Measurements from ENCODE around the gene TAOK1.

The TAOK1 gene

DNA sequence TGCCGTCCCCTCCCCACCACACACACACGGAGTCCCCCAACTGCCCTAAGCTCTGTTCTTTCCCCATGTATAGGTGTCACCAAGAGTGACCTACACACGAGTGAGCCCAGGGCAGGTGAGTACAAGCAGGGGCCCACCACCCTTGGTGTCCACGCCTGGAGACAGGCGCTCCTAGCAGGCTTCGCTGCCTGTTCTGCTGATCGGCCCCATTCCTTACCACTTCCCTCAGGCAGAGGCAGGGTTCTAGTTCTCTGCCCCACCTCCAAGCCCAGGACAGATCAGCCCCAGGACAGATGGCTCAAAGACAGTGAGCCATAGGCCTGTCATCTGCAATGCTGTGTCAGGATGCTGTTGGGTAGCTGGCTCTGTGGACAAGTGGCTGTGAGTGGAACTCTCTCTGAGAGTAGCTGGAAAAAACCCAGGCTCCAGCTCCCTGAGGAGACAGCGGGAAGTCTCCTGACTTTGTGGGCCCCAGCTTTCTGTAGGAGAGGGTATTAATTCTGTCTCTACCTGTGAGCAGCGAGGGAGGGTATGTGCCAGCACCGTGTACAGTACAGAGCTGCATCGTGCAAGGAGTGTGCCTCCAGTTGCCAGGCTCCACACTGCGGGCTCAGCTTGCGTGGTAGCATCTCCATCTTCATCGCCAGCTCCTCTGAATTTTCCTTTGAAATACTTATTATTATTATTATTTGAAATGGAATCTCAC is 179.2 kb downstream of the TAOK1 start:
- peak overlapping the region; percentile 84 for H3K4me3 ChIP-seq (ENCODE audit: low read depth, low read length)
- TF ChIP-seq, protein P1, sequence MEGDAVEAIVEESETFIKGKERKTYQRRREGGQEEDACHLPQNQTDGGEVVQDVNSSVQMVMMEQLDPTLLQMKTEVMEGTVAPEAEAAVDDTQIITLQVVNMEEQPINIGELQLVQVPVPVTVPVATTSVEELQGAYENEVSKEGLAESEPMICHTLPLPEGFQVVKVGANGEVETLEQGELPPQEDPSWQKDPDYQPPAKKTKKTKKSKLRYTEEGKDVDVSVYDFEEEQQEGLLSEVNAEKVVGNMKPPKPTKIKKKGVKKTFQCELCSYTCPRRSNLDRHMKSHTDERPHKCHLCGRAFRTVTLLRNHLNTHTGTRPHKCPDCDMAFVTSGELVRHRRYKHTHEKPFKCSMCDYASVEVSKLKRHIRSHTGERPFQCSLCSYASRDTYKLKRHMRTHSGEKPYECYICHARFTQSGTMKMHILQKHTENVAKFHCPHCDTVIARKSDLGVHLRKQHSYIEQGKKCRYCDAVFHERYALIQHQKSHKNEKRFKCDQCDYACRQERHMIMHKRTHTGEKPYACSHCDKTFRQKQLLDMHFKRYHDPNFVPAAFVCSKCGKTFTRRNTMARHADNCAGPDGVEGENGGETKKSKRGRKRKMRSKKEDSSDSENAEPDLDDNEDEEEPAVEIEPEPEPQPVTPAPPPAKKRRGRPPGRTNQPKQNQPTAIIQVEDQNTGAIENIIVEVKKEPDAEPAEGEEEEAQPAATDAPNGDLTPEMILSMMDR (IDR thresholded peaks at IDR 0.05; ENCODE audit: borderline replicate concordance, insufficient read depth, low read depth, low read length) = no peak

DNA sequence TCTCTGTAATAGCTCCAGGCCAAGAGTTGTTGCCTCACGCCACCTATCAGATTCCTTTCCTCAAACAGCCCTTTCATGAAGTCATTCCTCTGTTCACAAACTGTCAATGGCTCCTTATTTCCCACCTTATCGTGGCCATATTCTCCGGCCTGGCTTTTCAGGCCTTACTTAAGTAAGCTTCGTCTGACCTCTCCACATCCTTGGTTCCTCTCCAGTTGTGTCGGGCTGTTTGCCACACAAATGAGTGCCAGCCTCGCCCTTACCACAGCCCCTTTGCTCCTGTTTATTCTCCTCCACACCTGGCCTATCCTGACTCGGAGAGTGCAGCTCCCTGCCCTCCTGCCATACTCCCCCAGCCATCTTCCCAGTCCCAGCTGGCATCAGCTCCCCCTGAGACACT is 180.4 kb downstream of the TAOK1 start:
- TF ChIP-seq, protein P1 (IDR thresholded peaks at IDR 0.05; ENCODE audit: borderline replicate concordance, insufficient read depth, low read depth, low read length) = no peak
- no peak overlapping the region for H3K4me3 ChIP-seq (ENCODE audit: low read depth, low read length)

DNA sequence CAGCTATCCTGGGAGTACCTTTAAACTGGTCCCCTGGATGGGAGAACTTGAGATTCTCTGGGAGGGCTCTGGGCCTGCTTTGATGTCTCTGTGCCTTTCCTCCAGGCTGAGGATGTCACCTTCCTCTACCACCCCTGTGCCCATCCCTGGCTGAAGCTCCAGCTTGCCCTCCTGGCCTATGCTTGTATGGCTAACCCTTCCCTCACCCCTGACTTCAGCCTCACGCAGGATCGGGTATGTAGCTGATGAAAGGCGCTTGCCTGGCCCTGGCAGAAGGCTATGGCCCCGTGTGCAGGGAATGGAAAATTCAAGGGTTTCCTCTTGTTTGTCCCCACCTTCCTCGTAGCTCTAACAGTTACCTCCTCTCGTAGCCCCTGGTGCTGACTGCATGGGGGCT is 181.3 kb downstream of the TAOK1 start:
- no peak overlapping the region for H3K4me3 ChIP-seq (ENCODE audit: low read depth, low read length)
- TF ChIP-seq, protein P1 (IDR thresholded peaks at IDR 0.05; ENCODE audit: borderline replicate concordance, insufficient read depth, low read depth, low read length) = no peak

DNA sequence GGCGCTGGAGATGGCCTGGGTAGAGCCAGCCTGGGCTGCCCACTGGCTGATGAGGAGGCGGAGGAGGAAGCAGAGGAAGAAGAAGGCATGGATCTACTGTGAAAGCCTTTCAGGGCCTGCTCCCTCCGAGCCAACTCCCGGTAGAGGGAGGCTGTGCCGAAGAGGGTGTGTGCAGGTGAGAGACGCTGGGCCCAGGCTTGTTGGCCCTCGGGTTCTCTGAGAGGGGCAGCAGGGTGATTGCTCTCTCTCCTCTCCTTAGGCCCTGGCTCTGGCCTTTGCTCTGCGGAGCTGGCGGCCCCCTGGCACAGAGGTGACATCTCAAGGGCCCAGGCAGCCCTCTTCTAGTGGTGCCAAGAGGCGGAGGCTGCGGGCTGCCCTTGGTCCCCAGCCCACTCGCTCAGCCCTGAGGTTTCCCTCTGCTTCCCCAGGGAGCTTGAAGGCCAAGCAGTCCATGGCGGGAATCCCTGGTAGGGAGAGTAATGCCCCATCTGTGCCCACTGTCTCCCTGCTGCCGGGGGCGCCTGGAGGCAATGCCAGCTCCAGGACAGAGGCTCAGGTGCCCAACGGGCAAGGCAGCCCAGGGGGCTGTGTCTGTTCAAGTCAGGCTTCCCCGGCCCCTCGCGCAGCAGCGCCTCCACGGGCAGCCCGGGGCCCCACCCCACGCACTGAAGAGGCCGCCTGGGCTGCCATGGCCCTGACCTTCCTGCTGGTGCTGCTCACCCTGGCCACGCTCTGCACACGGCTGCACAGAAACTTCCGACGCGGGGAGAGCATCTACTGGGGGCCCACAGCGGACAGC is 181.9 kb downstream of the TAOK1 start:
- no peak overlapping the region for H3K4me3 ChIP-seq (ENCODE audit: low read depth, low read length)

DNA sequence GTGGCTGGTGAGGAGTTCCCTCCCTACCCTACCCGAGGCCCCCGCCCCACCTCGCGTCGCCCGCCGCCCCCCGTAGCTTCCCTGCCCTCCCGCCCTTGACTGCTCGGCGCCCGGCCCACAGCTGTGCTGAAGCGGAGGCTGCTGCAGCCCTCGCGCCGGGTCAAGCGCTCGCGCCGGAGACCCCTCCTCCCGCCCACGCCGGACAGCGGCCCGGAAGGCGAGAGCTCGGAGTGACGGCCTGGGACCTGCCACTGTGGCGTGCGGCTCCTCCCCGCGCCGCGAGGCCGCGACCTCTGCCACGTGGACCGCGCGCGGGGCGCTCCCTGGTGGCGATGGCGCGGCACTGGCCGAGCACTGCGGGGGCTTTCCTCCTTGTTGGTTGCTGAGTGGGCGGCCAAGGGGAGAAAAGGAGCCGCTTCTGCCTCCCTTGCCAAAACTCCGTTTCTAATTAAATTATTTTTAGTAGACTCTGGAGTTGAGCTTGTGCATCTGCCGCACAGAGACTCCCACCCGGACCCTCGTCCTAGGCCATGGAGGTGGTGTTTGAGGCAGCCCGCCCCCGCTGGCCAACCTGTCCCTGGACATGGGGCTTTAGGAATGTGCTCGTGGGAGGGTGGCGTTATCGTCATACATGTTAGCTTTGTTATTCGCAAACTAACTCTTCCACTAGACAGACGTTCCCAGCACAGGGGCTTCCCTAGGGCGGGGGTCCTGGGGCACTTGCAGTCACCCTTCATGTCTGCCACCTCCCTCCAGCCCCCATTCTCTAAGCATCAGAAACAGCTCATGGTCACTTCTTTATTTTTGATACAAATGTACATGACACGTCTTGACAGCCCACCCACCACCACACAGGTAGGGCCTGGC is 182.8 kb downstream of the TAOK1 start:
- H3K4me3 ChIP-seq (ENCODE audit: low read depth, low read length) = no peak overlapping the region
- TF ChIP-seq, protein P1 (IDR thresholded peaks at IDR 0.05; ENCODE audit: borderline replicate concordance, insufficient read depth, low read depth, low read length) = peak; percentile 70

More for the DNA sequence above, 181.9 kb downstream of the TAOK1 start:
- TF ChIP-seq, protein P1 (IDR thresholded peaks at IDR 0.05; ENCODE audit: borderline replicate concordance, insufficient read depth, low read depth, low read length) = no peak

DNA sequence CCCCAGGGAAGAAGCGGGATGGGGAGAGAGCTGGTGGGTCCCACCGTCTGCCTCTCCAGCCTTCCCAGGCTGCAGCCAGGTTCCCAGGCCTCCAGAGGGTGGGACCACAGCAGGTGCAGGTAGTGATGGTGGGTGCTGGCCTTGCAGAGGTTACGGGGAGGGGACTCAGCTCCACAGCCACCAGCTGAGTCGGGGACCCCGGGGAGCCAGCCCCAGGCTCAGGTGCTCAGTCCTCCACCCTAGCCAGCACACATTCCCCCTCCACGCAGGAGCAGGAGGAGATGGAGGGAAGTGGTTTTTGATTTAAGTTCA is 183.4 kb downstream of the TAOK1 start:
- TF ChIP-seq, protein P1 (IDR thresholded peaks at IDR 0.05; ENCODE audit: borderline replicate concordance, insufficient read depth, low read depth, low read length) = no peak
- no peak overlapping the region for H3K4me3 ChIP-seq (ENCODE audit: low read depth, low read length)
